GM23338 (cell line): ENCODE data around the gene EFCAB12. TPM values are rescaled to one million over a fixed set of nuclear protein-coding genes. Genes with fewer than 3 reads are reported as not detected.

Experiments
- ATAC-seq: fragments of 200-7000 bp; cut with Tn5 transposase; 3 replicates; pipeline ENCODE4 v1.9.1; 2020
- DNase-seq: peaks from one replicate; pipeline ENCODE4 v3.0.0-alpha.2; 2015; ENCODE audit warnings: low spot score
- H2AFZ ChIP-seq: fragments of 200-600 bp; sonication (generic); 2 replicates; pipeline ENCODE4 v1.8.0; 2016; ENCODE audit warnings: antibody characterized with exemption, mild to moderate bottlenecking, moderate library complexity
- H3F3A ChIP-seq: fragments of 200-600 bp; sonication (generic); replicated peaks from 2 replicates; pipeline ENCODE4 v1.8.0; 2017; ENCODE audit warnings: antibody characterized with exemption, mixed run types, low read depth
- H3K27ac ChIP-seq: fragments of 200-600 bp; sonication (generic); 2 replicates; pipeline ENCODE4 v1.6.1; 2016; ENCODE audit warnings: low read depth
- H3K27me3 ChIP-seq: fragments of 200-600 bp; sonication (generic); 2 replicates; pipeline ENCODE4 v1.8.0; 2016; ENCODE audit warnings: mild to moderate bottlenecking, mixed run types, moderate library complexity; ENCODE audit not compliant: insufficient read depth
- H3K36me3 ChIP-seq: fragments of 200-600 bp; sonication (generic); 2 replicates; pipeline ENCODE4 v1.8.0; 2016; ENCODE audit warnings: mild to moderate bottlenecking; ENCODE audit not compliant: insufficient read depth
- H3K4me1 ChIP-seq: fragments of 200-600 bp; sonication (generic); 2 replicates; pipeline ENCODE4 v1.8.0; 2016; ENCODE audit warnings: mild to moderate bottlenecking, moderate library complexity; ENCODE audit not compliant: insufficient read depth
- H3K4me2 ChIP-seq: fragments of 200-600 bp; sonication (generic); 2 replicates; pipeline ENCODE4 v1.7.1; 2017; ENCODE audit warnings: mixed run types
- H3K4me3 ChIP-seq: fragments of 200-600 bp; sonication (generic); 2 replicates; pipeline ENCODE4 v1.6.1; 2016; ENCODE audit warnings: mixed run types
- H3K79me2 ChIP-seq: fragments of 200-600 bp; sonication (generic); replicated peaks from 2 replicates; pipeline ENCODE4 v1.8.0; 2017; ENCODE audit warnings: mild to moderate bottlenecking; ENCODE audit not compliant: insufficient read depth
- H3K9me2 ChIP-seq: fragments of 200-600 bp; sonication (generic); 2 replicates; pipeline ENCODE4 v1.8.0; 2017; ENCODE audit not compliant: insufficient read depth
- H4K20me1 ChIP-seq: fragments of 200-600 bp; sonication (generic); replicated peaks from 2 replicates; pipeline ENCODE4 v1.8.0; 2017; ENCODE audit warnings: mild to moderate bottlenecking; ENCODE audit not compliant: insufficient read depth
- H3K27ac Mint-ChIP-seq: 2 replicates; pipeline ENCODE4 v1.8.0; 2020; ENCODE audit warnings: inconsistent platforms, mild to moderate bottlenecking, moderate library complexity, mixed read lengths
- H3K27me3 Mint-ChIP-seq: 3 replicates; pipeline ENCODE4 v1.8.0; 2022; ENCODE audit warnings: low read depth, mild to moderate bottlenecking, moderate library complexity, mixed read lengths, inconsistent platforms; ENCODE audit not compliant: insufficient read depth, poor library complexity
- H3K36me3 Mint-ChIP-seq: 3 replicates; pipeline ENCODE4 v1.8.0; 2021; ENCODE audit warnings: low read depth, mild to moderate bottlenecking, inconsistent platforms, moderate library complexity, mixed read lengths
- H3K4me1 Mint-ChIP-seq: 3 replicates; pipeline ENCODE4 v1.8.0; 2020; ENCODE audit warnings: mild to moderate bottlenecking, inconsistent platforms, mixed read lengths
- H3K4me3 Mint-ChIP-seq: 3 replicates; pipeline ENCODE4 v1.8.0; 2021; ENCODE audit warnings: moderate library complexity, mild to moderate bottlenecking, inconsistent platforms, mixed read lengths
- H3K9me3 Mint-ChIP-seq: 3 replicates; pipeline ENCODE4 v1.8.0; 2020; ENCODE audit warnings: moderate library complexity, mild to moderate bottlenecking, inconsistent platforms, mixed read lengths
- ETS1 ChIP-seq: IDR thresholded peaks from 2 replicates; pipeline ENCODE4 v1.6.1; 2016; ENCODE audit warnings: antibody characterized with exemption
- EZH2 ChIP-seq: fragments of 200-600 bp; sonication (generic); IDR thresholded peaks from one replicate; pipeline ENCODE4 v1.8.0; 2017; ENCODE audit warnings: antibody characterized with exemption, mild to moderate bottlenecking, low read depth; ENCODE audit not compliant: unreplicated experiment
- JUNB ChIP-seq: IDR thresholded peaks from one replicate; pipeline ENCODE4 v1.6.1; 2016; ENCODE audit warnings: antibody characterized with exemption; ENCODE audit not compliant: unreplicated experiment
- STAT1 ChIP-seq: IDR thresholded peaks from one replicate; pipeline ENCODE4 v1.6.1; 2016; ENCODE audit warnings: antibody characterized with exemption; ENCODE audit not compliant: unreplicated experiment
- ZNF331 ChIP-seq: fragments of 250-450 bp; sonication (Bioruptor Pico); IDR thresholded peaks from 2 replicates; pipeline ENCODE4 v1.5.0; 2020; ENCODE audit warnings: low read depth, mild to moderate bottlenecking, moderate library complexity
- polyA plus RNA-seq: library from polyadenylated mRNA; unstranded; fragments of >200 nt; fragmentation: Nextera tagmentation; extraction: Ambion mirVana; gene quantifications from 2 replicates; pipeline ENCODE4 v1.2.1, GENCODE V29; 2016
- total RNA-seq: library from RNA; depleted of rRNA; stranded (reverse); fragments of >200 nt; shearing (Covaris generic); gene quantifications from 2 replicates; pipeline ENCODE4 v1.2.3, GENCODE V29; 2014
- TF ChIP-seq, protein P1 (sequence below): fragments of 250-450 bp; sonication (Bioruptor Pico); IDR thresholded peaks from 2 replicates; pipeline ENCODE4 v1.5.0; 2020; ENCODE audit warnings: mild to moderate bottlenecking, moderate library complexity
- TF ChIP-seq, protein P2 (sequence below), 2 experiments: fragments of 200-600 bp in 1 of 2; sonication (generic) in 1 of 2; conservative IDR thresholded peaks; 2 replicates each; pipeline versions ENCODE4 v1.5.1 to v1.6.1; 2016 to 2017; ENCODE audit warnings: antibody characterized with exemption in 2 of 2, low read depth in 2 of 2, mild to moderate bottlenecking in 2 of 2, moderate library complexity in 1 of 2

EFCAB12 gene
- total and polyA plus RNA-seq, 2 experiments from 2014 or later, result 0.24 to 0.65 TPM

GRCh38 chr3:129432036-129432435 is 3.6 kb upstream of the EFCAB12 start:
- H3K4me1 ChIP-seq, result peaks cover 19% of the 10 kb centered on the region

GRCh38 chr3:129429602-129430001 is 1.2 kb upstream of the EFCAB12 start:
- H3K27me3 Mint-ChIP-seq, result peaks cover 18% of the 10 kb centered on the region
- peak overlapping the region; percentile 92 for H3K27ac Mint-ChIP-seq
- peak overlapping the region; percentile 25; the same call in 1 of the 3 replicates for H3K4me3 Mint-ChIP-seq
- DNase-seq (peak; percentile 63), ATAC-seq (peak; percentile 80)
- no peak overlapping the region for H2AFZ ChIP-seq
- H3K27ac ChIP-seq, result peak overlapping the region; percentile 76
- no peaks in the 10 kb centered on the region for H4K20me1 ChIP-seq
- H3K4me1 ChIP-seq, result peaks cover 34% of the 10 kb centered on the region
- 0 out of 2 replicates have a peak, but pooled peaks cover 3% of the 10 kb centered on the region for H3K9me2 ChIP-seq
- peaks cover 40% of the 10 kb centered on the region for H3K4me1 Mint-ChIP-seq
- H3K4me2 ChIP-seq, result 0 out of 2 replicates have a peak overlapping the region, but pooled peaks have one; percentile 66
- H3K36me3 Mint-ChIP-seq, result peaks cover 38% of the 10 kb centered on the region
- H3K9me3 Mint-ChIP-seq, result no peaks in the 10 kb centered on the region
- H3K36me3 ChIP-seq, result peaks cover 29% of the 10 kb centered on the region
- H3K79me2 ChIP-seq, result no peaks in the 10 kb centered on the region
- H3K4me3 ChIP-seq, result no peak overlapping the region
- peaks cover 11% of the 10 kb centered on the region for H3K27me3 ChIP-seq
- TF ChIP-seq ZNF331 (CRISPR knock-in tag) (no peak), STAT1 (no peak), JUNB (no peak), EZH2 (no peak)
- TF ChIP-seq, protein P1, sequence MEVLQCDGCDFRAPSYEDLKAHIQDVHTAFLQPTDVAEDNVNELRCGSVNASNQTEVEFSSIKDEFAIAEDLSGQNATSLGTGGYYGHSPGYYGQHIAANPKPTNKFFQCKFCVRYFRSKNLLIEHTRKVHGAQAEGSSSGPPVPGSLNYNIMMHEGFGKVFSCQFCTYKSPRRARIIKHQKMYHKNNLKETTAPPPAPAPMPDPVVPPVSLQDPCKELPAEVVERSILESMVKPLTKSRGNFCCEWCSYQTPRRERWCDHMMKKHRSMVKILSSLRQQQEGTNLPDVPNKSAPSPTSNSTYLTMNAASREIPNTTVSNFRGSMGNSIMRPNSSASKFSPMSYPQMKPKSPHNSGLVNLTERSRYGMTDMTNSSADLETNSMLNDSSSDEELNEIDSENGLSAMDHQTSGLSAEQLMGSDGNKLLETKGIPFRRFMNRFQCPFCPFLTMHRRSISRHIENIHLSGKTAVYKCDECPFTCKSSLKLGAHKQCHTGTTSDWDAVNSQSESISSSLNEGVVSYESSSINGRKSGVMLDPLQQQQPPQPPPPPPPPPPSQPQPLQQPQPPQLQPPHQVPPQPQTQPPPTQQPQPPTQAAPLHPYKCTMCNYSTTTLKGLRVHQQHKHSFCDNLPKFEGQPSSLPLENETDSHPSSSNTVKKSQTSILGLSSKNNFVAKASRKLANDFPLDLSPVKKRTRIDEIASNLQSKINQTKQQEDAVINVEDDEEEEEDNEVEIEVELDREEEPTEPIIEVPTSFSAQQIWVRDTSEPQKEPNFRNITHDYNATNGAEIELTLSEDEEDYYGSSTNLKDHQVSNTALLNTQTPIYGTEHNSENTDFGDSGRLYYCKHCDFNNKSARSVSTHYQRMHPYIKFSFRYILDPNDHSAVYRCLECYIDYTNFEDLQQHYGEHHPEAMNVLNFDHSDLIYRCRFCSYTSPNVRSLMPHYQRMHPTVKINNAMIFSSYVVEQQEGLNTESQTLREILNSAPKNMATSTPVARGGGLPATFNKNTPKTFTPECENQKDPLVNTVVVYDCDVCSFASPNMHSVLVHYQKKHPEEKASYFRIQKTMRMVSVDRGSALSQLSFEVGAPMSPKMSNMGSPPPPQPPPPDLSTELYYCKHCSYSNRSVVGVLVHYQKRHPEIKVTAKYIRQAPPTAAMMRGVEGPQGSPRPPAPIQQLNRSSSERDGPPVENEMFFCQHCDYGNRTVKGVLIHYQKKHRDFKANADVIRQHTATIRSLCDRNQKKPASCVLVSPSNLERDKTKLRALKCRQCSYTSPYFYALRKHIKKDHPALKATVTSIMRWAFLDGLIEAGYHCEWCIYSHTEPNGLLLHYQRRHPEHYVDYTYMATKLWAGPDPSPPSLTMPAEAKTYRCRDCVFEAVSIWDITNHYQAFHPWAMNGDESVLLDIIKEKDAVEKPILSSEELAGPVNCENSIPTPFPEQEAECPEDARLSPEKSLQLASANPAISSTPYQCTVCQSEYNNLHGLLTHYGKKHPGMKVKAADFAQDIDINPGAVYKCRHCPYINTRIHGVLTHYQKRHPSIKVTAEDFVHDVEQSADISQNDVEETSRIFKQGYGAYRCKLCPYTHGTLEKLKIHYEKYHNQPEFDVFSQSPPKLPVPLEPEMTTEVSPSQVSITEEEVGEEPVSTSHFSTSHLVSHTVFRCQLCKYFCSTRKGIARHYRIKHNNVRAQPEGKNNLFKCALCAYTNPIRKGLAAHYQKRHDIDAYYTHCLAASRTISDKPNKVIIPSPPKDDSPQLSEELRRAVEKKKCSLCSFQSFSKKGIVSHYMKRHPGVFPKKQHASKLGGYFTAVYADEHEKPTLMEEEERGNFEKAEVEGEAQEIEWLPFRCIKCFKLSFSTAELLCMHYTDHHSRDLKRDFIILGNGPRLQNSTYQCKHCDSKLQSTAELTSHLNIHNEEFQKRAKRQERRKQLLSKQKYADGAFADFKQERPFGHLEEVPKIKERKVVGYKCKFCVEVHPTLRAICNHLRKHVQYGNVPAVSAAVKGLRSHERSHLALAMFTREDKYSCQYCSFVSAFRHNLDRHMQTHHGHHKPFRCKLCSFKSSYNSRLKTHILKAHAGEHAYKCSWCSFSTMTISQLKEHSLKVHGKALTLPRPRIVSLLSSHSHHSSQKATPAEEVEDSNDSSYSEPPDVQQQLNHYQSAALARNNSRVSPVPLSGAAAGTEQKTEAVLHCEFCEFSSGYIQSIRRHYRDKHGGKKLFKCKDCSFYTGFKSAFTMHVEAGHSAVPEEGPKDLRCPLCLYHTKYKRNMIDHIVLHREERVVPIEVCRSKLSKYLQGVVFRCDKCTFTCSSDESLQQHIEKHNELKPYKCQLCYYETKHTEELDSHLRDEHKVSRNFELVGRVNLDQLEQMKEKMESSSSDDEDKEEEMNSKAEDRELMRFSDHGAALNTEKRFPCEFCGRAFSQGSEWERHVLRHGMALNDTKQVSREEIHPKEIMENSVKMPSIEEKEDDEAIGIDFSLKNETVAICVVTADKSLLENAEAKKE (CRISPR knock-in tag), result no peak
- peaks cover 10% of the 10 kb centered on the region; the same call in 1 of the 2 replicates for H3F3A ChIP-seq

More at GRCh38 chr3:129432036-129432435, 3.6 kb upstream of the EFCAB12 start:
- Histone ChIP-seq H3K4me3 (no peak overlapping the region), H2AFZ (no peak overlapping the region), H3K9me2 (no peaks in the 10 kb centered on the region), H4K20me1 (no peaks in the 10 kb centered on the region), H3K79me2 (peaks cover 14% of the 10 kb centered on the region), H3K27ac (no peak overlapping the region), H3F3A (peaks cover 8% of the 10 kb centered on the region; the same call in 1 of the 2 replicates), H3K4me2 (no peak overlapping the region), H3K27me3 (peaks cover 10% of the 10 kb centered on the region), H3K36me3 (peaks cover 42% of the 10 kb centered on the region)
- ATAC-seq (no peak), DNase-seq (no peak)
- Mint-ChIP-seq H3K4me3 (no peak overlapping the region), H3K9me3 (no peaks in the 10 kb centered on the region), H3K36me3 (peaks cover 54% of the 10 kb centered on the region), H3K27me3 (peaks cover 11% of the 10 kb centered on the region), H3K4me1 (peaks cover 25% of the 10 kb centered on the region), H3K27ac (no peak overlapping the region; the same call in 1 of the 2 replicates)
- TF ChIP-seq, protein P2, sequence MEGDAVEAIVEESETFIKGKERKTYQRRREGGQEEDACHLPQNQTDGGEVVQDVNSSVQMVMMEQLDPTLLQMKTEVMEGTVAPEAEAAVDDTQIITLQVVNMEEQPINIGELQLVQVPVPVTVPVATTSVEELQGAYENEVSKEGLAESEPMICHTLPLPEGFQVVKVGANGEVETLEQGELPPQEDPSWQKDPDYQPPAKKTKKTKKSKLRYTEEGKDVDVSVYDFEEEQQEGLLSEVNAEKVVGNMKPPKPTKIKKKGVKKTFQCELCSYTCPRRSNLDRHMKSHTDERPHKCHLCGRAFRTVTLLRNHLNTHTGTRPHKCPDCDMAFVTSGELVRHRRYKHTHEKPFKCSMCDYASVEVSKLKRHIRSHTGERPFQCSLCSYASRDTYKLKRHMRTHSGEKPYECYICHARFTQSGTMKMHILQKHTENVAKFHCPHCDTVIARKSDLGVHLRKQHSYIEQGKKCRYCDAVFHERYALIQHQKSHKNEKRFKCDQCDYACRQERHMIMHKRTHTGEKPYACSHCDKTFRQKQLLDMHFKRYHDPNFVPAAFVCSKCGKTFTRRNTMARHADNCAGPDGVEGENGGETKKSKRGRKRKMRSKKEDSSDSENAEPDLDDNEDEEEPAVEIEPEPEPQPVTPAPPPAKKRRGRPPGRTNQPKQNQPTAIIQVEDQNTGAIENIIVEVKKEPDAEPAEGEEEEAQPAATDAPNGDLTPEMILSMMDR (conservative IDR thresholded peaks at IDR 0.05; ENCODE audit: low read depth in 2 of 2), result no peak
- no peak for TF ChIP-seq ETS1
- no peak for TF ChIP-seq STAT1
